Measurements from ENCODE around the gene RNF212B.
A peak's percentile ranks its signal among the peaks of the same experiment; 100 is the strongest.
"Not testable (repeated sequence)": the region's sequence is repeated elsewhere in the genome, so short reads cannot be mapped to it uniquely, and the experiment has no call there.

The RNF212B gene

DNA sequence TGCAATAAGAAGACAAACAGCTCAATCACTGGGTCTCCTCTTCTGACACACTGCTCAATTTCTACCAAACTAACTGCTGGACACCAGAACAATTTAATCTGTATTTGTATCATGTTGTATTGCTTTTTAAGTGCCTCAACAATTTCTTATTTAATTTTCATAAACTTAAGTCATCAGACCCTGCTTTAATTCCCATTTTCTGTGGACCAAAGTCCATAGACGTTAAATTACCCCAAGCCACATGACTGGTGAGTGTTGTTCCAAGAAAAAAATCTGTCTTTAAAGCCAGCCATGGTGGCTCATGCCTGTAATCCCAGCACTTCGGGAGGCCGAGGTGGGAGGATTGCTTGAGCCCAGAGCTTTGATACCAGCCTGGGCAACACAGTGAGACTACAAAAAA lies 39.5 kb downstream of the RNF212B start:
- no peak overlapping the region for H3K27ac ChIP-seq
- TF ChIP-seq, protein P1, sequence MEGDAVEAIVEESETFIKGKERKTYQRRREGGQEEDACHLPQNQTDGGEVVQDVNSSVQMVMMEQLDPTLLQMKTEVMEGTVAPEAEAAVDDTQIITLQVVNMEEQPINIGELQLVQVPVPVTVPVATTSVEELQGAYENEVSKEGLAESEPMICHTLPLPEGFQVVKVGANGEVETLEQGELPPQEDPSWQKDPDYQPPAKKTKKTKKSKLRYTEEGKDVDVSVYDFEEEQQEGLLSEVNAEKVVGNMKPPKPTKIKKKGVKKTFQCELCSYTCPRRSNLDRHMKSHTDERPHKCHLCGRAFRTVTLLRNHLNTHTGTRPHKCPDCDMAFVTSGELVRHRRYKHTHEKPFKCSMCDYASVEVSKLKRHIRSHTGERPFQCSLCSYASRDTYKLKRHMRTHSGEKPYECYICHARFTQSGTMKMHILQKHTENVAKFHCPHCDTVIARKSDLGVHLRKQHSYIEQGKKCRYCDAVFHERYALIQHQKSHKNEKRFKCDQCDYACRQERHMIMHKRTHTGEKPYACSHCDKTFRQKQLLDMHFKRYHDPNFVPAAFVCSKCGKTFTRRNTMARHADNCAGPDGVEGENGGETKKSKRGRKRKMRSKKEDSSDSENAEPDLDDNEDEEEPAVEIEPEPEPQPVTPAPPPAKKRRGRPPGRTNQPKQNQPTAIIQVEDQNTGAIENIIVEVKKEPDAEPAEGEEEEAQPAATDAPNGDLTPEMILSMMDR (conservative IDR thresholded peaks at IDR 0.05), result no peak

DNA sequence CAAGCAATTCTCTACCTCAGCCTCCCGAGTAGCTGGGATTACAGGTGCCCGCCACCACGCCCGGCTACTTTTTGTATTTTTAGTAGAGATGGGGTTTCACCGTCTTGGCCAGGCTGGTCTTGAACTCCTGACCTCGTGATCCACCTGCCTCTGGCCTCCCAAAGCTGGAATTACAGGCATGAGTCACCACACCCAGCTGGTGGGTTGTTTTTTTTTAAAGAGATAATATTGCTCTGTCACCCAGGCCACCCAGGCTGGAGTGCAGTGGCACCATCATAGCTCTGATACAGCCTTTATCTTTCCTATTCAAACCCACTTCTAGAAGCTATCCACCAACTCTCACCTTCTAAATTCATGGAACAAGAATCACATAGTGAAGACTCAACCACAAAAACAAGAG lies 40.2 kb downstream of the RNF212B start:
- not testable (repeated sequence) for H3K27ac ChIP-seq

DNA sequence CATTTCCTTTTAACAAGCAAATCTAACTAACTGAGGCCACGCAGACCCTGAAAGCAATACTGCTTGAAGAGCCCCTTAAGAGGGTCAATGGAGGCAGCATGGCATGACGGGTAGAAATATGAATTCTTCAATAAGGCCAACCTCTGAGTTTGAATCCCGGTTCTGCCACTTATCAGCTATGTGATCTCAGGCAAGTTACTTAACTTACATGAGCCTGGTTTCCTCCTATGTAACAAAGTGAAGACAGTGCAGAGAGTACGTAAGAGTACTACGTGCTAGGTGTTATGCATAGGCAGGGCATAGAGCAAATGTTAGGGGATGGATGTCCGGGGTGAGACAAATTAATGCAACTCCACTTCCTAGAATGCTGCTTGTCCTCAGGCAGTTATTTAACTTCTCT lies 43.5 kb downstream of the RNF212B start:
- TF ChIP-seq, protein P1 (conservative IDR thresholded peaks at IDR 0.05), result no peak
- no peak overlapping the region for H3K27ac ChIP-seq

DNA sequence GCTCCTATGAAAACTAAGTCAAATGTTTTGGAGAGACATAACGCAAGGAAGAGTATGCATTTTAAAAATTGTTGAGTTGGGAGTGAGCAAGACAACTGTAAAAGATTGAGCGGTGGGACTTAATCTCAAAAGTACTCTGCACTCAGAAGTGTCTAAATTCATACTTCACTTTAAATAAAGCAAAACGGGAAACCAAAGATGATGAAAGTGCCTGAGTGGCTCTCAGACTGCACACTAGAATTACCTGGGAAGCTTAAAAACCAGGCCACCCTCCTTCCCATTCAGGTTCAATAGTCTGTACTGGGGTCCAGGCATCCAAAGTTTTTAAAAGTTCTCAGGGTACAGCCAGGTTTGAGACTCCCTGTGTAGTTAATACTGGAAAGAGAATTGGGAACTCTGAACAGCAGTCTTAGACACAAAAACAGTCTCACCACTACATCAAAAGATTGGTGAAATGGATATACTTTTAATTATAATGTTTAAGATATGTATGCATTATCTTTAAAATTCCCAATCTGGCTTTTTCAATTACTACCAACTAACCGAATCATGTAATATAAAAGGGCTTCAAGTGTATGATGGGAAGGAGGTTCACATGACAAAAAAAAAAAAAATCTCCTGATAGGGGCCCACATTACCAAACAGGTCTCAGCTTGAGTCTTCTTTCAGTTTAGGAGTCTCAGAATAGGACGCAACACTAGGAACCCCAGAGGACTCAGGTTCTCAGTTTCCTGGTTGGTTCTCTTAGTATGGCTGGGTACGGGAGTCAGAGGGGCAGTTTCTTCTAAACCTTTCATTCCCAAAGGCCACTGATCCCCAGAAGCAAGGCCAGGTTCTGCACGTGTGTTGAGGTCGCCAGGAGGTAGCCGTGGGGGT lies 47.2 kb downstream of the RNF212B start:
- H3K27ac ChIP-seq, result peak overlapping the region; percentile 79
- TF ChIP-seq, protein P1 (conservative IDR thresholded peaks at IDR 0.05), result no peak

DNA sequence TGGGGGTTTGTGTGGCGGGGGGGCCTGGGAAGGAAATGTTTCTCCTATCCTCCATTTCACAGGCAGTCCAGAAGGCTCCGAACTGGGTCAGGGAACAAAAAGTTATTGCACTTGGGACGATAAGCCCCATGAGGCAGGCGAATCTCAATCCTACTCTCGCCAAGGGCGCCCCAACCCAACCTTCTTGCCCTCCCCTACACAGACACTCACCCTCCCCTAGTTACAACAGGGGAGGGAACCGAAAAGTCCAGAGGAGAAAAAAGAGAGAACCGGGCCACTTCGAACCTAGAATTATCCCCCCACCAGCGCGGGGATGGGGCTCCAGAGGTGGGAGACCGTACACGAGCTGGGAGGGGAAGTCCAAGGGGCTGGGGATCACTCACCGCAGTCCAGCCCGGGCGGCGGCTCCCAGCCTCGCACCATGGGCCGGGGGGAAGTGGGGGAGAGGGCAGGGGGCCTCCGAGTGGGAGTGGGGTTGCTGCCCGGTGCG lies 47.8 kb downstream of the RNF212B start:
- TF ChIP-seq, protein P1 (conservative IDR thresholded peaks at IDR 0.05), result no peak
- H3K27ac ChIP-seq, result peak overlapping the region; percentile 79

DNA sequence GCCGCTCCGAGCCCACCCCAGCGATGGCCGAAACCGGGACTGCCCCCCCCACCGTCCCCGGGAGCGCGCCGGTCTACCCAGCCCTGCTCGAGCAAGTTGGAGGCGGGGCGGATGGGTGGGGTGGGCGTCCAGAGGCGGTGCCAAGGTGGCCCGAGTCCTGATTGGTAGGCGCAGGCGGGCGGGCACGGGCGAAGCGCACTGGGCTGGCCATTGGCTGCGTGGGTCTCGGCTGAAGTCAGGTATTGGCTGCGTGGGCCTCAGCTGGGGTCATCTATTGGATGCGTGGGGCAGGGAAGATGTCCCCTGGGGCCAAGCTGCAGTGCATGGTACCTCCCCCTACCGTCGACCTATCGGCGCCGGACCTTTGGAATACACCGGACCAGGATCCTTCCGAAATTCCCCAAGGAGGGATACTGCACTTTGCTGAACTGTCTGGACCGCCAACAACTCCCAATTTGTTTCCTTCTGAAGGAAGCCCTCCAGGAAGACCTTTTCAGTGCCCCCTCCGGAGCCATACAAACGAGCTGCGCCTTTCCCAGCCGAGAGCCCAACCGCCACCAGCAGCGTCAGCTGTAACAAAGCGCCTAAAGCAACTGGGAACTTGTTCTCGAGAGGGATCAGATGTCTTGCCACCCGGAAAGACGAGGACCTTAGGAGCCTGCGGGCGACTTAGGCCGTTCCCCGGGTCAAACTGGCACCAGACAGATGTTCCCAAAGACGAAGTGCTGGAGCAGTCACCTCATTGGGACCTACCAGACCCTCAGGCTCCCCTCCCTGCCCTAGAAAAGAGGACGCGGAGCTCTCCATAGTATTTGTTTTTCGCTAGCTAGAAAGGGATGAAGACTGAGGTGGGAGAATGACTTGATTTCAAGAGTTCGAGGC lies 48.5 kb downstream of the RNF212B start, which contains the start of gene HOMEZ:
Gene HOMEZ (minus strand): TSS at position 113 of the 882 bp plus-strand sequence. CDS start 180 bp downstream, outside the sequence.
- H3K27ac ChIP-seq, result peak within 1 kb of the TSS; percentile 79
- TF ChIP-seq, protein P1 (conservative IDR thresholded peaks at IDR 0.05), result no peak

DNA sequence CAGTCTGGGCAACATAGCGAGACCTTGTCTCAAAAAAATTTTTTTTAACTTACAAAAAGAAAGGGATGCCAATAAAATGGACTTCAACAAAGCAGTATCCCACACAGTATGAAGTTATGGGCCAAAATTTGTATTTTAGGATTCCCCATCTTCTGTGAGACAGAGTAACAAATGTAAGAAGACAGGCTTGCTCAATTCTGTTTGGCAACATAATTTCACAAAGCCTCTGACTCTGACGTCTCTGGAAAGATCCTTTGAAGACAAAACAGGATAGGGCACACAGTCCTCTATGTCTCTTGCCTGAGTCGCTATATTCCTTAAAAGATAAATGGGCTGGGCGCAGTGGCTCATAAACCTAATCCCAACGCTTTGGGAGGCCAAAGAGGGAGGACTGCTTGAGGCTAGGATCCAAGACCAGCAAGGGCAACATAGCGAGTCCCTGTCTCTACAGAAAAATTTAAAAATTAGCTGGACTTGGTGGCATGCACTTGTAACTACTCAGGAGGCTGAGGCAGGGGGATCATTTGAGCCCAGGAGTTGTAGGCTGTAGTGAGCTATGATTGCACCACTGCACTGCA lies 49.3 kb downstream of the RNF212B start:
- TF ChIP-seq, protein P1 (conservative IDR thresholded peaks at IDR 0.05), result no peak
- H3K27ac ChIP-seq, result peak overlapping the region; percentile 79

All from VCaP (cell line).